Measurements from ENCODE around the gene NUDT7.

- TF ChIP-seq POLR2A (IDR thresholded peaks at IDR 0.05; ENCODE audit: borderline replicate concordance, extremely low read depth, insufficient read depth, insufficient read length) (no peak), POLR2AphosphoS5 (IDR thresholded peaks at IDR 0.05; ENCODE audit: low read depth, low read length) (no peak), FOSL1 (IDR thresholded peaks at IDR 0.05; ENCODE audit: low read depth) (no peak), EZH2phosphoT487 (IDR thresholded peaks at IDR 0.05; ENCODE audit: borderline replicate concordance) (no peak), EZH2 (IDR thresholded peaks at IDR 0.05) (no peak)
- TF ChIP-seq, protein P1, sequence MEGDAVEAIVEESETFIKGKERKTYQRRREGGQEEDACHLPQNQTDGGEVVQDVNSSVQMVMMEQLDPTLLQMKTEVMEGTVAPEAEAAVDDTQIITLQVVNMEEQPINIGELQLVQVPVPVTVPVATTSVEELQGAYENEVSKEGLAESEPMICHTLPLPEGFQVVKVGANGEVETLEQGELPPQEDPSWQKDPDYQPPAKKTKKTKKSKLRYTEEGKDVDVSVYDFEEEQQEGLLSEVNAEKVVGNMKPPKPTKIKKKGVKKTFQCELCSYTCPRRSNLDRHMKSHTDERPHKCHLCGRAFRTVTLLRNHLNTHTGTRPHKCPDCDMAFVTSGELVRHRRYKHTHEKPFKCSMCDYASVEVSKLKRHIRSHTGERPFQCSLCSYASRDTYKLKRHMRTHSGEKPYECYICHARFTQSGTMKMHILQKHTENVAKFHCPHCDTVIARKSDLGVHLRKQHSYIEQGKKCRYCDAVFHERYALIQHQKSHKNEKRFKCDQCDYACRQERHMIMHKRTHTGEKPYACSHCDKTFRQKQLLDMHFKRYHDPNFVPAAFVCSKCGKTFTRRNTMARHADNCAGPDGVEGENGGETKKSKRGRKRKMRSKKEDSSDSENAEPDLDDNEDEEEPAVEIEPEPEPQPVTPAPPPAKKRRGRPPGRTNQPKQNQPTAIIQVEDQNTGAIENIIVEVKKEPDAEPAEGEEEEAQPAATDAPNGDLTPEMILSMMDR (IDR thresholded peaks at IDR 0.05 in 2 of 3, conservative IDR thresholded peaks at IDR 0.05 in 1 of 3; ENCODE audit: borderline replicate concordance in 1 of 3, insufficient read depth in 1 of 3, low read depth in 2 of 3, low read length in 2 of 3): no peak
These were observed 21.8 kb downstream of the NUDT7 start for GRCh38 chr16:77744141-77744540.
